ENCODE data around the gene SNX5. TPM values are rescaled to one million over a fixed set of nuclear protein-coding genes. Genes with fewer than 3 reads are reported as not detected.

SNX5 gene
- total RNA-seq, 2 experiments from 2014 or later, result 58.3 to 60.3 TPM

DNA sequence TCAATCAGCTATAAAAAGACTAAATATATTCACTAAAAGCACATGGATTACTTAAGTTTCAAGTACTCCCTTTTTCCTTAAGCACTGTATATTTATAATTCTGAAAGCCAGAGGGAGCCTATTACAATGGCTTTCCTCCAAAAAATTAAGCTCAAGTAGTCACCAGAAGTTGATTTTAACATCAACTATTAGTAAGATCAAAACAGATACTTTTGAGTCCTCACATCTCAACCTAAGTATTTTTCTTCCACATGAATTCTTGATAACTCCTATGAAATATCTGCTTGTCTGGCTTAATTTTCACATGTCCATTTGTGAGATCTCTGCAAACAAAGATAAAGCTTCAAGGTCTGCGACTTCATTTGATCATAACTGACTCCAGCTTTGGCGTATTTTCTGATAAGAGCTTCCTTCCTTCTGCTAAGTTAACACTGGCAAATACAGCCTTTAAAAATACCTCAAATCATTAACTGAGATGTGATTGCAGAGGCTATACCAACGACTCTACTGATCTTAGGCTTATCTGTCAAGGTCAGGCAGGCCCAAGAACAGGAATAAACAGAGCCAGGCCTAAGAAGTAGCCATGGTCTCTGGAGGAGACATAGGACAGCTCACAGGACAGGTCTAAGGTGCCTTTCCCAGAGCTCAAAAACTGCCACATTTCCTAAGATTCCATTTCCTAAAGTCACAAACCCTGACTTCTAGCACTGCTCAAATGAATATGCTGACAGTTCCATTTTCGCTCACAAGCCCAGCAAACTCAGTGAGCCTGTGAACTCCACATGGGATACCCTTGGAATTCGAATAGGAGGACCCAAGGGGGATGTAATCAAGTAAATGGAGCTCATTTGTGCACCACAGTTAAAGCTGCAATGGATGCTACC, 10.0 kb downstream of the SNX5 start:
- Mint-ChIP-seq H3K27ac (peak overlapping the region; percentile 60), H3K9me3 (no peaks in the 10 kb centered on the region), H3K27me3 (no peaks in the 10 kb centered on the region), H3K4me1 (ENCODE audit: low read depth) (peaks cover 75% of the 10 kb centered on the region), H3K4me3 (peak overlapping the region; percentile 16), H3K36me3 (ENCODE audit: low read depth) (peaks cover 47% of the 10 kb centered on the region)
- intact Hi-C loops (cut with DNase I, micrococcal nuclease), result loop anchor here (2.0 to 5.0 kb wide), 2 partner anchors 38 to 39 kb away; no protein-coding TSS in a partner anchor
- no peak for DNase-seq
- CTCF ChIA-PET, result interaction anchor here (0.6 to 1.8 kb wide), 4 partner anchors 10 to 37 kb away, joined by 3 to 9 read pairs (median 4); partner anchors contain the start of gene SNX5
- ATAC-seq (ENCODE audit: poor library complexity), result no peak
- Histone ChIP-seq H3K9me3 (ENCODE audit: control insufficient read depth in 1 of 2, insufficient read depth in 1 of 2, low read length in 2 of 2) (no peaks in the 10 kb centered on the region), H3K4me1 (ENCODE audit: insufficient read depth, low read length) (peaks cover 61% of the 10 kb centered on the region), H3K27me3 (ENCODE audit: control insufficient read depth in 1 of 2, insufficient read depth in 2 of 2, low read length in 2 of 2) (no peaks in the 10 kb centered on the region), H3K27ac (ENCODE audit: low read depth in 1 of 2, low read length in 2 of 2) (peak overlapping the region in 1 of 2 donors; percentile 63), H3K4me3 (ENCODE audit: low read length) (no peak overlapping the region), H3K36me3 (ENCODE audit: insufficient read depth, low read length) (peaks cover 32% of the 10 kb centered on the region)
- TF ChIP-seq, protein P1, sequence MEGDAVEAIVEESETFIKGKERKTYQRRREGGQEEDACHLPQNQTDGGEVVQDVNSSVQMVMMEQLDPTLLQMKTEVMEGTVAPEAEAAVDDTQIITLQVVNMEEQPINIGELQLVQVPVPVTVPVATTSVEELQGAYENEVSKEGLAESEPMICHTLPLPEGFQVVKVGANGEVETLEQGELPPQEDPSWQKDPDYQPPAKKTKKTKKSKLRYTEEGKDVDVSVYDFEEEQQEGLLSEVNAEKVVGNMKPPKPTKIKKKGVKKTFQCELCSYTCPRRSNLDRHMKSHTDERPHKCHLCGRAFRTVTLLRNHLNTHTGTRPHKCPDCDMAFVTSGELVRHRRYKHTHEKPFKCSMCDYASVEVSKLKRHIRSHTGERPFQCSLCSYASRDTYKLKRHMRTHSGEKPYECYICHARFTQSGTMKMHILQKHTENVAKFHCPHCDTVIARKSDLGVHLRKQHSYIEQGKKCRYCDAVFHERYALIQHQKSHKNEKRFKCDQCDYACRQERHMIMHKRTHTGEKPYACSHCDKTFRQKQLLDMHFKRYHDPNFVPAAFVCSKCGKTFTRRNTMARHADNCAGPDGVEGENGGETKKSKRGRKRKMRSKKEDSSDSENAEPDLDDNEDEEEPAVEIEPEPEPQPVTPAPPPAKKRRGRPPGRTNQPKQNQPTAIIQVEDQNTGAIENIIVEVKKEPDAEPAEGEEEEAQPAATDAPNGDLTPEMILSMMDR (IDR thresholded peaks at IDR 0.05), result no peak
- POLR2A ChIA-PET, result interaction anchor here (0.7 to 2.6 kb wide), 6 partner anchors 9 to 549 kb away, joined by 3 to 20 read pairs (median 4); partner anchors contain the start of gene SNX5

DNA sequence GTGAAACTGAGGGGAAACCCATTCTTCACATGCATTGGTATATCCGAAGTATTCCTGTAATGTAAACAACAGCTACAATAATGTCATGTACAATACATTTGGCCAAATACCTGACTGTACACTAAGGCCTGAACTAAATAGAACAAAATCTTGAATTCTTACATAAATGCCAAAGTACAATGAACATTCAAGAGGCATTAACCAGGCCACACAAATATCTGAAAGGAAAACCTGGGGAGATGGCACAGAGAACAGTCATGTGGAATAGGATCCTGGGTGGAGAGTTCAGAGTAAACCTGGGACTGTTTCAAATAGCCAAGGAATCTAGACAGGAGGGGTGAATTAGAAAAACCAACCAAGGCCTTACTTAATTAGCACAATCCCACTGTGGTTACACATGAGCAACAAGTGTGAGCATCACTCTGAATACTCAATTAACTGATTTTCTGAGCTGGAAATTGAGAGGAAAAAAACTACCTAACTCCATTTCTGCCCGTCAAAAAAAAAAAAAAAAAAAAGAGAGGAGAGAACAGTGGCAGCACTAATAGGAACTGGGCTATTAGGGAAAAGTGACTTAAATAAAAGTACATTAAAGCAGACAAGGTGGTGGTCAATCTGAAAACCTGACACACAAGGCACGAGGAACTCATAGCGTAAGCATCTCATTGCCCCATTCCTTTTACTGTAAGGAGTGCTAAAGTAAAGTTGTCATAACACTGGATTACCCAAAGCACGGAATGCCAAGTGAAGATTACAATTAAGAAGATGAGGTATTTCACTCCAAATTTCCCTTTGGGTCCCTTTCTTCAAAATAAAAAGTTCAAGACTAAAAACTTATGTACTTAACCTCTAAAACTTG, 10.9 kb downstream of the SNX5 start:
- CTCF ChIA-PET, result interaction anchor here (0.6 to 2.6 kb wide), 5 partner anchors 10 to 1236 kb away, joined by 3 to 13 read pairs (median 5); partner anchors contain the start of genes MGME1 and SNX5
- ATAC-seq (ENCODE audit: poor library complexity) (no peak), DNase-seq (no peak)
- TF ChIP-seq, protein P1 (IDR thresholded peaks at IDR 0.05), result no peak
- H3K36me3 Mint-ChIP-seq (ENCODE audit: low read depth), result peaks cover 56% of the 10 kb centered on the region
- Histone ChIP-seq H3K36me3 (ENCODE audit: insufficient read depth, low read length) (peaks cover 41% of the 10 kb centered on the region), H3K27me3 (ENCODE audit: control insufficient read depth in 1 of 2, insufficient read depth in 2 of 2, low read length in 2 of 2) (no peaks in the 10 kb centered on the region), H3K4me1 (ENCODE audit: insufficient read depth, low read length) (peaks cover 52% of the 10 kb centered on the region), H3K4me3 (ENCODE audit: low read length) (no peak overlapping the region), H3K9me3 (ENCODE audit: control insufficient read depth in 1 of 2, insufficient read depth in 1 of 2, low read length in 2 of 2) (no peaks in the 10 kb centered on the region), H3K27ac (ENCODE audit: low read depth in 1 of 2, low read length in 2 of 2) (no peak overlapping the region)
- intact Hi-C loops (cut with DNase I, micrococcal nuclease), result loop anchor here (2.0 to 5.0 kb wide), 2 partner anchors 39 to 40 kb away; no protein-coding TSS in a partner anchor
- peaks cover 66% of the 10 kb centered on the region for H3K4me1 Mint-ChIP-seq (ENCODE audit: low read depth)
- no peaks in the 10 kb centered on the region for H3K9me3 Mint-ChIP-seq
- H3K4me3 Mint-ChIP-seq, result no peak overlapping the region
- H3K27ac Mint-ChIP-seq, result peak overlapping the region; percentile 60
- H3K27me3 Mint-ChIP-seq, result no peaks in the 10 kb centered on the region
- POLR2A ChIA-PET, result interaction anchor here (0.7 to 2.6 kb wide), 6 partner anchors 9 to 549 kb away, joined by 3 to 20 read pairs (median 4); partner anchors contain the start of gene SNX5
